ENCODE measurements around the gene IDS. TPM values are rescaled to one million over a fixed set of nuclear protein-coding genes. Genes with fewer than 3 reads are reported as not detected.
"Not testable (repeated sequence)": the region's sequence is repeated elsewhere in the genome, so short reads cannot be mapped to it uniquely, and the experiment has no call there.

The IDS gene
- total and polyA plus RNA-seq, 4 donors: 114 to 134 (median 123) TPM

DNA sequence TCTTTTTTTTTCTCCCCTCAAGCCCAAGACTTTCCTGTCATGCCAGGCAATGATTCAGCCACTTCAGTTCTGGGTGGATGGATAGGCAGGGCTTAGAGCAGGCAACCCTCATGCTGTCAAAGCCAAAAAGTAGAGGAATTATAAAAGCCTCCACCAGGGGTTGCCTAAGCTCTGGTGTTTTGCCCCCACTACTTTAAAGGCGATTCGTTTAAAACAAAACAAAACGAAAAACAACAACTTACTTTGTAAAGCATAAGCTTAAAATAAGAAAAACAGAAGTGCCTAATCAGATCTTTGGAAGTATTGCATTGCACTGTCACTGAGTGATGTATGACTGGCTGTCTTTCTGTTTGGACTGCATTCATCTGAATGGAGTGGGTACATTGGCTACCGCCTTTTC is 5.3 kb upstream of the IDS start:
- no peak overlapping the region for H3K27ac ChIP-seq (ENCODE audit: low read depth in 1 of 2, low read length in 2 of 2)
- H3K9me3 ChIP-seq (ENCODE audit: control insufficient read depth, low read length): no peaks in the 10 kb centered on the region
- WGBS, 2 donors: 7 to 18% methylated on average over 4 of the region's 4 CpGs
- H3K27me3 ChIP-seq (ENCODE audit: control insufficient read depth in 1 of 2, insufficient read depth in 2 of 2, low read length in 1 of 2): no peaks in the 10 kb centered on the region
- intact Hi-C loops (cut with DNase I): no loop called here
- DNase-seq (no peak), ATAC-seq (ENCODE audit: low FRiP score) (no peak)
- no peaks in the 10 kb centered on the region for H3K36me3 ChIP-seq (ENCODE audit: control insufficient read depth in 1 of 2, insufficient read depth in 2 of 2, low read length in 1 of 2)
- H3K4me1 ChIP-seq (ENCODE audit: control insufficient read depth in 1 of 2, insufficient read depth in 2 of 2, low read length in 2 of 2): no peaks in the 10 kb centered on the region
- H3K4me3 ChIP-seq (ENCODE audit: low read length in 2 of 2): no peak overlapping the region

DNA sequence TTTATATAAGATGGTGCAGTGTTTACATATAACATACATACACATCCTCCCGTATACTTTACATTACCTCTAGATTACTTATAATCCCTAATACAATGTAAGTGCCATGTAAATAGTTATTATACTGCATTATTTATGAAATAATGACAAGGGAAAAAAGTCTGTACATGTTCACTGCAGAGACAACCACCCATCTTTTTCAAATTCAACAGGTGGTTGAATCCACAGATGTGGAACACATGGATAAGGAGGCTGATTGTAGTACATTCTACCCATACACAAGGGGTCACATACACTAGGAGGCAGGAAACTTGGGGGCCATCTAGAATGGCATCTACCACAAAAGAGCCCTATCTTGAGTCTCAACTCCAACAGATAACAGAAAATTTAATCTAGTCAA is 3.4 kb upstream of the IDS start:
- Histone ChIP-seq H3K27me3 (ENCODE audit: control insufficient read depth in 1 of 2, insufficient read depth in 2 of 2, low read length in 1 of 2) (no peaks in the 10 kb centered on the region), H3K4me3 (ENCODE audit: low read length in 2 of 2) (no peak overlapping the region), H3K36me3 (ENCODE audit: control insufficient read depth in 1 of 2, insufficient read depth in 2 of 2, low read length in 1 of 2) (no peaks in the 10 kb centered on the region), H3K4me1 (ENCODE audit: control insufficient read depth in 1 of 2, insufficient read depth in 2 of 2, low read length in 2 of 2) (no peaks in the 10 kb centered on the region), H3K9me3 (ENCODE audit: control insufficient read depth, low read length) (no peaks in the 10 kb centered on the region), H3K27ac (ENCODE audit: low read depth in 1 of 2, low read length in 2 of 2) (no peak overlapping the region)
- WGBS, 2 donors: 70 to 74% methylated on average over 1 of the region's 1 CpG
- no peak for DNase-seq
- intact Hi-C loops (cut with DNase I): no loop called here
- no peak for ATAC-seq (ENCODE audit: low FRiP score)

DNA sequence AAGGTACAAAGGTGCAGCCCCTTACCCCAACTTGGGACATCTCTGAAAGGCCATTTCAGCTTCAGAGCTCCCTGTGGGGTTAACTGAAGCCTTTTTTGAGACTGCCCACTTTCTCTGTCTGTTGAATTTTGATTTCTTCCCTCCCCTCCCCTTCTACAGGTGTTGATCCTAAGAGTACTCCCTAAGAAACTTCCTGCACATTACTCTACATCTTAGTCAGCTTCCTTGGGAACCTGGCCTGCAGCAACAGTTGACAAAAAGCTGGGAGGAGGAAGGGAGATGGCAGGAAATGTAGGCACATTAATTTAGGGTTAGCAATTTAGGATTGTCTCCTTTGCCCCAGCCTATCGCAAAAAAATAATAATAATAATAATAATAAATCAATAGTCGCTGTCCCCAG is 1.2 kb upstream of the IDS start:
- DNase-seq (no peak), ATAC-seq (ENCODE audit: low FRiP score) (no peak)
- H3K36me3 ChIP-seq (ENCODE audit: control insufficient read depth in 1 of 2, insufficient read depth in 2 of 2, low read length in 1 of 2): no peaks in the 10 kb centered on the region
- no peak overlapping the region for H3K4me3 ChIP-seq (ENCODE audit: low read length in 2 of 2)
- H3K27ac ChIP-seq (ENCODE audit: low read depth in 1 of 2, low read length in 2 of 2): no peak overlapping the region
- peaks cover 0 to 2% of the 10 kb centered on the region in 2 donors for H3K4me1 ChIP-seq (ENCODE audit: control insufficient read depth in 1 of 2, insufficient read depth in 2 of 2, low read length in 2 of 2)
- WGBS, 2 donors: 75 to 94% methylated on average over 2 of the region's 2 CpGs
- no peaks in the 10 kb centered on the region for H3K27me3 ChIP-seq (ENCODE audit: control insufficient read depth in 1 of 2, insufficient read depth in 2 of 2, low read length in 1 of 2)
- H3K9me3 ChIP-seq (ENCODE audit: control insufficient read depth, low read length): no peaks in the 10 kb centered on the region
- intact Hi-C loops (cut with DNase I): no loop called here

DNA sequence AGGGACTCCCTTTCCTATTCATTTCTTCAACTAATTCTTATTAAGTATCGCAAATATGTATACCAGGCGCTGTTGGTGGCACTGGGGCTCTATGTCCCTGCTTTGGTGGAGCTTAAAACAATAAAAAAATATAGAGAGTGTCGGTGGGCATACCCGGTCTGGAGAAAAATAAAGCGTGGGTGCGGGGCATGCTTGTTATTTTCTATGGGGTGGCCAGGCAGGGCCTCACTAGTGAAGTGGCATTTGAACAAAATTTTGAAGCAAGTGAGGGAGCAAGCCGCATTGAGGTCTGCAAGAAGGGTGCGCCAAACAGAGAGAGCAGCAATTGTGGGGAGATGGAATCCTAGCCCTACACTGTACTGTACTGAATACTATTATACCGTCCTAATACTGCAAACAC is 565 bp upstream of the IDS start:
- H3K36me3 ChIP-seq (ENCODE audit: control insufficient read depth in 1 of 2, insufficient read depth in 2 of 2, low read length in 1 of 2): no peaks in the 10 kb centered on the region
- WGBS, 2 donors: 78 to 86% methylated on average over 9 of the region's 9 CpGs
- peaks cover 0 to 2% of the 10 kb centered on the region in 2 donors for H3K4me1 ChIP-seq (ENCODE audit: control insufficient read depth in 1 of 2, insufficient read depth in 2 of 2, low read length in 2 of 2)
- H3K27ac ChIP-seq (ENCODE audit: low read depth in 1 of 2, low read length in 2 of 2): peak overlapping the region in 1 of 2 donors; percentile 21
- H3K27me3 ChIP-seq (ENCODE audit: control insufficient read depth in 1 of 2, insufficient read depth in 2 of 2, low read length in 1 of 2): no peaks in the 10 kb centered on the region
- no peak for DNase-seq
- H3K9me3 ChIP-seq (ENCODE audit: control insufficient read depth, low read length): no peaks in the 10 kb centered on the region
- intact Hi-C loops (cut with DNase I): loop anchor here in 1 of 2 donors (2.0 kb wide), 1 partner anchor 35 kb away; the partner anchor contains the start of gene EOLA1
- ATAC-seq (ENCODE audit: low FRiP score): no peak
- no peak overlapping the region for H3K4me3 ChIP-seq (ENCODE audit: low read length in 2 of 2)

DNA sequence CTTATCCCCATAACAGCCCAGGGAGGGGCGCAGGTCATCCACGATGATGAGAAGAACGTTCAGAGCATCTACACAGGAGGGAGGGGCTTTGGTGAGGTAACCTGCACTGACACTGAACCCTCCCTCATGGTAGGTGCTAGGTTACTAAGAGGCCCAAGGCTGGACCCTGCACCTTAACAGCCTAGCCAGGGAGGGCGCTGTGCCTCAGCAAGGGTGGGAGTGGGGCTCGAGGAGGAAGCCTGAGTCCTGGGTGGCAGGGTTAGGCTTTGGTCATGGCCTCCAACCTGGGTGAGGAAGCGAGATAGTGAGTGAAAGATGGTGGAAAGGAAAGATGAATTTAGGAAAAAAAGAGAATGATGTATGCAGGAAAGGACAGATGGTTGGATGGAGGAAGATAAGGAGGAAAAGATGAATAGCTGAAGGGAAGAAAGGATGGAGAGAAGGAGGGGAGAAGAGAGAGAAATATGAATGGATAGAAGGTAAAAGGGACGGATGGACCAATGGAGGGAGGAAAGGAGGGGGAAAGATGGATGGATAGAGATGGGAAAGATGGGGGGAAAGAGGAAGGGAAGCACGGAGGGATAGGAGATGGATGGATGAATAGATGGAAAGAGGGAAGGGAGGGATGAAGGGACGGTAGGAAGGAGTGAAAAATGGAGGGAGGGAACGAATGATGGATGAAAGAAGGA is 736 bp downstream of the IDS start:
- peak overlapping the region; percentile 30 to 78 for H3K4me3 ChIP-seq (ENCODE audit: low read length in 2 of 2)
- ATAC-seq (ENCODE audit: low FRiP score) (peak; percentile 43), DNase-seq (peak in 1 of 2 donors; percentile 67)
- no peaks in the 10 kb centered on the region for H3K9me3 ChIP-seq (ENCODE audit: control insufficient read depth, low read length)
- WGBS, 2 donors: 32 to 48% methylated on average over 10 of the region's 10 CpGs
- H3K27ac ChIP-seq (ENCODE audit: low read depth in 1 of 2, low read length in 2 of 2): peak overlapping the region in 1 of 2 donors; percentile 94
- intact Hi-C loops (cut with DNase I): loop anchor here in 1 of 2 donors (2.0 kb wide), 1 partner anchor 36 kb away; the partner anchor contains the start of gene EOLA1
- H3K36me3 ChIP-seq (ENCODE audit: control insufficient read depth in 1 of 2, insufficient read depth in 2 of 2, low read length in 1 of 2): peaks cover 0 to 3% of the 10 kb centered on the region in 2 donors
- peaks cover 0 to 2% of the 10 kb centered on the region in 2 donors for H3K4me1 ChIP-seq (ENCODE audit: control insufficient read depth in 1 of 2, insufficient read depth in 2 of 2, low read length in 2 of 2)
- H3K27me3 ChIP-seq (ENCODE audit: control insufficient read depth in 1 of 2, insufficient read depth in 2 of 2, low read length in 1 of 2): no peaks in the 10 kb centered on the region

DNA sequence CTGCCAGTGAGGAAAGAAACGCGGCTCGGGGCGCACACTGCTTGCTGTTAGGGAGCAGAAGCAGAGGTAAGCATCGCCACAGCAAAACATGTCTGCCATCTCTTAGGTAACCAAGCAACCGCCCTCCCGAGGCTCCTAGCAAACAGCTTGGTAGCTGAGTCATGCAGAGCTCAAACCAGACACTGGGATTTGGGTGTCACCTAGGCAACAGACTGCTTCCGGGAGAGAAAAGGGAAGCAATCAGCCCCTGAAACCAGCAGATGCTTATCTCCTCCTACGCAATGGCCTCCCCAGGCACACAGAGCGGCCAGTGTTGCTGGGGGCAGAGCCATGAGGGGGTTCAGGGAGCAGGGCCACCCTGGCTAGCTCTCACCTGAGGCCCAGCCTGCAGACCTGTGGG is 1.7 kb downstream of the IDS start:
- H3K4me1 ChIP-seq (ENCODE audit: control insufficient read depth in 1 of 2, insufficient read depth in 2 of 2, low read length in 2 of 2); intact Hi-C loops (cut with DNase I); H3K27me3 ChIP-seq (ENCODE audit: control insufficient read depth in 1 of 2, insufficient read depth in 2 of 2, low read length in 1 of 2); H3K4me3 ChIP-seq (ENCODE audit: low read length in 2 of 2); H3K9me3 ChIP-seq (ENCODE audit: control insufficient read depth, low read length); H3K36me3 ChIP-seq (ENCODE audit: control insufficient read depth in 1 of 2, insufficient read depth in 2 of 2, low read length in 1 of 2): not testable (repeated sequence)
- WGBS, 2 donors: 5 to 42% methylated on average over 5 to 6 of the region's 10 CpGs
- ATAC-seq (ENCODE audit: low FRiP score) (peak; percentile 72), DNase-seq (peak in 1 of 2 donors; percentile 75)
- peak overlapping the region in 1 of 2 donors; percentile 63 for H3K27ac ChIP-seq (ENCODE audit: low read depth in 1 of 2, low read length in 2 of 2)

DNA sequence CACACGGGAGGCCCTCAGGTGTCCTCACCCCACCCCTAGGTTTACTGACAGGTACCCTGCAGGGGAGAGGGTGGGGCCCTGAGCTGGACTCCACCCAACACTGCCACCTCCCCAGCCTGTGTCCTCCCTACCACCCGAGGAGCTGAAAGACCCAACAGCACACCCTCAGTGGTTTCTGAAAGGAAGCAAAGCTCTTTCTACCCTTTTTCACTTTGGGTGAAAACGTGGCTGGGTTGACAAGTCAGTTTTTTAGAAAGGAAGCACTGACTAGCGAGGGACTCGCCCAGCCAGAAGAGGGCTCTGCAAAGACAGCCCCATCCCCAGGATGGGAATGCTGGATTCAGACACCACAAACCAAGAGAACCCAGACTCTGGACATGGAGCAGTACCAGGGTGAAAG is 2.2 kb downstream of the IDS start:
- H3K27me3 ChIP-seq (ENCODE audit: control insufficient read depth in 1 of 2, insufficient read depth in 2 of 2, low read length in 1 of 2); H3K36me3 ChIP-seq (ENCODE audit: control insufficient read depth in 1 of 2, insufficient read depth in 2 of 2, low read length in 1 of 2); ATAC-seq (ENCODE audit: low FRiP score); H3K9me3 ChIP-seq (ENCODE audit: control insufficient read depth, low read length); H3K4me3 ChIP-seq (ENCODE audit: low read length in 2 of 2); H3K4me1 ChIP-seq (ENCODE audit: control insufficient read depth in 1 of 2, insufficient read depth in 2 of 2, low read length in 2 of 2); intact Hi-C loops (cut with DNase I); DNase-seq: not testable (repeated sequence)
- 71 to 75% methylated on average over 5 of the region's 5 CpGs for WGBS, 2 donors
- H3K27ac ChIP-seq (ENCODE audit: low read depth in 1 of 2, low read length in 2 of 2): peak overlapping the region in 1 of 2 donors; percentile 3

DNA sequence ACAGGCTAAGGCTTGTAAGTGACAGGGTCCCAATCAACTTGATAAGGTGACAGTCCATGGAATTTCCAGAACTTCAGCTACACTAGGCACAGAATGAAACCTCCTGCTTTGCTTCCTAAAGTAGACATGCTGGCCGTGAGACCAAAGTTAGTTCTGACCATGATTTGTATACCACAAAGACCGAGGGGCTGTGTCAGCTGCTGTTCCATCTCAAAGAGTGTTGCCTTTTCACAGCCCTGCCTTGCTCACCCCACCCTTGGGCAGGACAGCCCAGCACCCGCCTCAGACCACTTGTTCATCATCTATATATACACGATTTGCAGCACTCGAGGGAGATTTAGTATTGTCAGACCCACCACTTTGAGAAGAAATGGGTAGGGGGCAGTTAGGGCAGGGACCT is 5.3 kb downstream of the IDS start:
- Histone ChIP-seq H3K4me3 (ENCODE audit: low read length in 2 of 2) (no peak overlapping the region), H3K4me1 (ENCODE audit: control insufficient read depth in 1 of 2, insufficient read depth in 2 of 2, low read length in 2 of 2) (peaks cover 0 to 2% of the 10 kb centered on the region in 2 donors), H3K9me3 (ENCODE audit: control insufficient read depth, low read length) (no peaks in the 10 kb centered on the region), H3K27ac (ENCODE audit: low read depth in 1 of 2, low read length in 2 of 2) (no peak overlapping the region), H3K36me3 (ENCODE audit: control insufficient read depth in 1 of 2, insufficient read depth in 2 of 2, low read length in 1 of 2) (peaks cover 0 to 5% of the 10 kb centered on the region in 2 donors), H3K27me3 (ENCODE audit: control insufficient read depth in 1 of 2, insufficient read depth in 2 of 2, low read length in 1 of 2) (no peaks in the 10 kb centered on the region)
- ATAC-seq (ENCODE audit: low FRiP score) (no peak), DNase-seq (no peak)
- 58 to 75% methylated on average over 5 of the region's 5 CpGs for WGBS, 2 donors
- intact Hi-C loops (cut with DNase I): no loop called here

DNA sequence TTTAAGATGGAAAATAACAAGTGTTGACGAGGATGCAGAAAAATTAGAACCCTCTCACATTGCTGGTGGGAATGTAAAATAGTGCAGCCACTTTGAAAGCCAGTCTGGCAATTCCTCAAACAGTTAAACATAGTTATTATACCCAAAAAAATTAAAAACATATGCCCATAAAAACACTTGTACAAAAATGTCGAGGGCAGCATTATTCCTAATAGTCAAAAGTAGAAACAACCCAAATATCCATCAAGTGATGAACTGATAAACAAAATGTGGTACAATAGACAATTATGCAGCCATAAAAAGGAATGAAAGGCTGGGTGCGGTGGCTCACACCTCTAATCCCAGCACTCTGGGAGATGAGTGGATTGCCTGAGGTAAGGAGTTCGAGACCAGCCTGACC is 6.3 kb downstream of the IDS start:
- H3K27me3 ChIP-seq (ENCODE audit: control insufficient read depth in 1 of 2, insufficient read depth in 2 of 2, low read length in 1 of 2): no peaks in the 10 kb centered on the region
- WGBS, 2 donors: 75 to 79% methylated on average over 4 of the region's 4 CpGs
- H3K9me3 ChIP-seq (ENCODE audit: control insufficient read depth, low read length): no peaks in the 10 kb centered on the region
- peaks cover 0 to 2% of the 10 kb centered on the region in 2 donors for H3K4me1 ChIP-seq (ENCODE audit: control insufficient read depth in 1 of 2, insufficient read depth in 2 of 2, low read length in 2 of 2)
- no peak overlapping the region for H3K4me3 ChIP-seq (ENCODE audit: low read length in 2 of 2)
- intact Hi-C loops (cut with DNase I): no loop called here
- H3K27ac ChIP-seq (ENCODE audit: low read depth in 1 of 2, low read length in 2 of 2): no peak overlapping the region
- peaks cover 0 to 11% of the 10 kb centered on the region in 2 donors for H3K36me3 ChIP-seq (ENCODE audit: control insufficient read depth in 1 of 2, insufficient read depth in 2 of 2, low read length in 1 of 2)
- DNase-seq (no peak), ATAC-seq (ENCODE audit: low FRiP score) (no peak)
